HCT116 (cell line): Measurements from ENCODE around the gene FHIT. TPM values are rescaled to one million over a fixed set of nuclear protein-coding genes. Genes with fewer than 3 reads are reported as not detected.

ENCODE experiments used
- ATAC-seq: fragments of 200-7000 bp; cut with Tn5 transposase; 2 replicates; pipeline ENCODE4 v1.9.1; 2020; ENCODE audit warnings: mild to moderate bottlenecking, moderate library complexity
- BruUV-seq: library from RNA; stranded (reverse); fragments of 400-500 nt; replicated peaks from 2 replicates; lab custom pipeline; 2021; lab: Mats Ljungman, UMichigan
- CTCF ChIA-PET: fragments of 300-600 bp; sonication (Branson Sonifier 250); formaldehyde crosslinking; loops from one replicate; lab custom pipeline; 2021; ENCODE audit warnings: antibody characterized with exemption; lab: Charles Lee
- POLR2A ChIA-PET: fragments of 300-600, 350-600 bp; sonication (Branson Sonifier 250); formaldehyde crosslinking; loops from one replicate; lab custom pipeline; 2021; ENCODE audit warnings: antibody characterized with exemption; lab: Charles Lee
- RAD21 ChIA-PET, 2 experiments: fragments of 300-600 bp; sonication (Branson Sonifier 250); formaldehyde crosslinking; loops; one replicate each; lab custom pipeline; 2023; ENCODE audit warnings: low total read pairs in 2 of 2; ENCODE audit not compliant: uncharacterized antibody in 2 of 2, unreplicated experiment in 2 of 2, low non-redundant PET in 1 of 2; lab: Charles Lee
- DNase-seq: peaks from one replicate; pipeline ENCODE4 v3.0.0-alpha.2; 2010; ENCODE audit warnings: low read depth, low spot score
- H2AFZ ChIP-seq: fragments of 200-600 bp; shearing (Covaris generic), sonication (generic); 2 replicates; pipeline ENCODE4 v1.6.1; 2017; ENCODE audit warnings: low read depth, mixed run types, mixed read lengths, antibody characterized with exemption, low read length; ENCODE audit not compliant: poor library complexity, severe bottlenecking
- H3K27ac ChIP-seq: 2 replicates; pipeline ENCODE4 v1.5.1; 2012; ENCODE audit warnings: low read depth, low read length
- H3K27me3 ChIP-seq: fragments of 200-600 bp; sonication (generic); 2 replicates; pipeline ENCODE4 v1.6.1; 2016; ENCODE audit warnings: mixed run types, low read length, mixed read lengths; ENCODE audit not compliant: insufficient read depth
- H3K36me3 ChIP-seq, 2 experiments: fragments of 200-500 bp in 1 of 2; fragments of 200-600 bp in 1 of 2; sonication (Bioruptor generic) in 1 of 2; sonication (generic) in 1 of 2; 2 replicates each; pipeline versions ENCODE4 v1.5.1 to v1.6.1; 2014 to 2016; ENCODE audit warnings: low read length in 2 of 2, inconsistent platforms in 1 of 2, mixed read lengths in 1 of 2, mixed run types in 1 of 2; ENCODE audit not compliant: insufficient read depth in 2 of 2, control insufficient read depth in 1 of 2
- H3K4me1 ChIP-seq, 2 experiments: fragments of 200-600 bp in 1 of 2; sonication (generic) in 1 of 2; 2 replicates each; pipeline versions ENCODE4 v1.5.1 to v1.6.1; 2012 to 2017; ENCODE audit warnings: low read length in 2 of 2, inconsistent platforms in 1 of 2, mild to moderate bottlenecking in 1 of 2, mixed read lengths in 1 of 2, mixed run types in 1 of 2, moderate library complexity in 1 of 2; ENCODE audit not compliant: insufficient read depth in 2 of 2, control insufficient read depth in 1 of 2
- H3K4me2 ChIP-seq: fragments of 200-600 bp; sonication (generic); 2 replicates; pipeline ENCODE4 v1.6.1; 2017; ENCODE audit warnings: mixed run types, low read length, mixed read lengths
- H3K4me3 ChIP-seq, 2 experiments: fragments of 200-600 bp in 1 of 2; sonication (generic) in 1 of 2; replicated peaks in 1 of 2; 2 replicates each; pipeline ENCODE4 v1.5.1; 2011 to 2016; ENCODE audit warnings: low read length in 2 of 2, control low read depth in 1 of 2, low read depth in 1 of 2, mild to moderate bottlenecking in 1 of 2, mixed read lengths in 1 of 2, mixed run types in 1 of 2
- H3K79me2 ChIP-seq: fragments of 200-600 bp; sonication (generic); 2 replicates; pipeline ENCODE4 v1.6.1; 2017; ENCODE audit warnings: mild to moderate bottlenecking, mixed run types, low read length, moderate library complexity, mixed read lengths; ENCODE audit not compliant: insufficient read depth
- H3K9ac ChIP-seq: fragments of 200-600 bp; sonication (generic); 2 replicates; pipeline ENCODE4 v1.6.1; 2016; ENCODE audit warnings: low read length, mixed read lengths
- H3K9me2 ChIP-seq: fragments of 200-600 bp; sonication (generic), shearing (Covaris generic); 2 replicates; pipeline ENCODE4 v1.6.1; 2017; ENCODE audit warnings: mixed run types, mild to moderate bottlenecking, moderate library complexity; ENCODE audit not compliant: insufficient read depth
- H3K9me3 ChIP-seq, 2 experiments: fragments of 200-500 bp in 1 of 2; fragments of 200-600 bp in 1 of 2; sonication (Bioruptor generic) in 1 of 2; sonication (generic) in 1 of 2; 2 replicates each; pipeline ENCODE4 v1.6.1; 2014 to 2017; ENCODE audit warnings: low read length in 2 of 2, mixed read lengths in 2 of 2, inconsistent platforms in 1 of 2, low read depth in 1 of 2, mild to moderate bottlenecking in 1 of 2, mixed run types in 1 of 2, moderate library complexity in 1 of 2; ENCODE audit not compliant: control insufficient read depth in 1 of 2, insufficient read depth in 1 of 2
- H4K20me1 ChIP-seq: fragments of 200-600 bp; sonication (generic), shearing (Covaris generic); 2 replicates; pipeline ENCODE4 v1.6.1; 2017; ENCODE audit warnings: mixed run types, mild to moderate bottlenecking, moderate library complexity; ENCODE audit not compliant: insufficient read depth
- CBX3 ChIP-seq: IDR thresholded peaks from 2 replicates; pipeline ENCODE4 v1.6.1; 2012; ENCODE audit warnings: low read depth
- EGR1 ChIP-seq: IDR thresholded peaks from 2 replicates; pipeline ENCODE4 v1.6.1; 2012; ENCODE audit warnings: low read depth
- EZH2 ChIP-seq: fragments of 200-600 bp; sonication (generic); IDR thresholded peaks from 2 replicates; pipeline ENCODE4 v1.6.1; 2017; ENCODE audit warnings: antibody characterized with exemption, mixed run types
- EZH2phosphoT487 ChIP-seq: fragments of 200-600 bp; IDR thresholded peaks from 2 replicates; pipeline ENCODE4 v1.6.1; 2018; ENCODE audit warnings: antibody characterized with exemption, borderline replicate concordance
- FOSL1 ChIP-seq: IDR thresholded peaks from 2 replicates; pipeline ENCODE4 v1.6.1; 2012; ENCODE audit warnings: low read depth
- POLR2AphosphoS5 ChIP-seq: IDR thresholded peaks from 2 replicates; pipeline ENCODE4 v1.6.1; 2011; ENCODE audit warnings: mild to moderate bottlenecking, low read depth, low read length, moderate library complexity
- RAD21 ChIP-seq: IDR thresholded peaks from 2 replicates; pipeline ENCODE4 v1.6.1; 2012; ENCODE audit warnings: low read depth, mild to moderate bottlenecking
- REST ChIP-seq: IDR thresholded peaks from 2 replicates; pipeline ENCODE4 v1.6.1; 2012; ENCODE audit warnings: low read depth
- SIN3A ChIP-seq: IDR thresholded peaks from 2 replicates; pipeline ENCODE4 v1.6.1; 2012; ENCODE audit warnings: low read depth
- SP1 ChIP-seq: IDR thresholded peaks from 2 replicates; pipeline ENCODE4 v1.6.1; 2012; ENCODE audit warnings: low read depth
- TCF7L2 ChIP-seq: IDR thresholded peaks from 2 replicates; pipeline ENCODE4 v1.7.0; 2011; ENCODE audit warnings: borderline replicate concordance, inconsistent platforms; ENCODE audit not compliant: insufficient read depth, insufficient read length; ENCODE audit errors: extremely low read depth
- ZFX ChIP-seq: fragments of 450-650 bp; IDR thresholded peaks from 2 replicates; pipeline ENCODE4 v1.6.1; 2017
- ZNF274 ChIP-seq: fragments of 200-500 bp; sonication (Bioruptor generic); IDR thresholded peaks from 2 replicates; pipeline ENCODE4 v1.6.1; 2014; ENCODE audit warnings: mild to moderate bottlenecking, low read depth, low read length, inconsistent platforms
- intact Hi-C: fragments of 100-400 bp; cut with micrococcal nuclease; formaldehyde crosslinking; loops from 2 replicates; pipeline ENCODE4 v1.10.0; 2022
- total RNA-seq: library from RNA; stranded (reverse); gene quantifications from one replicate; pipeline ENCODE4 v1.2.1, GENCODE V29; 2021; ENCODE audit not compliant: unreplicated experiment
- TF ChIP-seq, protein P1 (sequence below): IDR thresholded peaks from 2 replicates; pipeline ENCODE4 v1.6.1; 2012

Gene FHIT
- total RNA-seq, 1 experiment from 2014 or later: 20.1 TPM

- ChIA-PET RAD21 (no interaction called here), CTCF (no interaction called here), POLR2A (no interaction called here)
- Histone ChIP-seq H2AFZ (no peak overlapping the region), H3K9ac (no peak overlapping the region), H3K4me1 (no peaks in the 10 kb centered on the region), H3K9me3 (no peaks in the 10 kb centered on the region), H3K4me2 (no peak overlapping the region), H3K27me3 (no peaks in the 10 kb centered on the region), H3K36me3 (no peaks in the 10 kb centered on the region), H4K20me1 (no peaks in the 10 kb centered on the region), H3K27ac (no peak overlapping the region), H3K9me2 (no peaks in the 10 kb centered on the region), H3K4me3 (no peak overlapping the region), H3K79me2 (no peaks in the 10 kb centered on the region)
- BruUV-seq: no TSS peak
- no peak for TF ChIP-seq POLR2AphosphoS5
- TF ChIP-seq SIN3A: no peak
- no peak for TF ChIP-seq SP1
- no peak for TF ChIP-seq EZH2phosphoT487
- DNase-seq (no peak), ATAC-seq (no peak)
- intact Hi-C loops: no loop called here
Observed at GRCh38 chr3:60856257-60857046, 394.8 kb downstream of the FHIT start.

GRCh38 chr3:60855250-60855649 is 396.0 kb downstream of the FHIT start:
- CTCF ChIA-PET: no interaction called here
- TF ChIP-seq REST: no peak
- no peak for TF ChIP-seq EZH2
- TF ChIP-seq RAD21: no peak
- TF ChIP-seq SP1: no peak
- no peak for TF ChIP-seq FOSL1
- no peak for TF ChIP-seq ZFX
- no peak for TF ChIP-seq CBX3
- TF ChIP-seq EZH2phosphoT487: no peak
- TF ChIP-seq TCF7L2: no peak
- no peak for TF ChIP-seq ZNF274
- TF ChIP-seq EGR1: no peak
- TF ChIP-seq, protein P1, sequence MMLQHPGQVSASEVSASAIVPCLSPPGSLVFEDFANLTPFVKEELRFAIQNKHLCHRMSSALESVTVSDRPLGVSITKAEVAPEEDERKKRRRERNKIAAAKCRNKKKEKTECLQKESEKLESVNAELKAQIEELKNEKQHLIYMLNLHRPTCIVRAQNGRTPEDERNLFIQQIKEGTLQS: no peak
- H3K36me3 ChIP-seq: no peaks in the 10 kb centered on the region
- no peaks in the 10 kb centered on the region for H3K4me1 ChIP-seq
- BruUV-seq: no TSS peak
- H3K4me2 ChIP-seq: no peak overlapping the region
- H3K9me2 ChIP-seq: no peaks in the 10 kb centered on the region
- no peaks in the 10 kb centered on the region for H3K9me3 ChIP-seq
- H3K4me3 ChIP-seq: no peak overlapping the region
- intact Hi-C loops: no loop called here
- POLR2A ChIA-PET: no interaction called here
- RAD21 ChIA-PET: no interaction called here
- H4K20me1 ChIP-seq: no peaks in the 10 kb centered on the region
- no peak overlapping the region for H2AFZ ChIP-seq
- H3K27ac ChIP-seq: no peak overlapping the region
- ATAC-seq: no peak
- H3K27me3 ChIP-seq: no peaks in the 10 kb centered on the region
- H3K9ac ChIP-seq: no peak overlapping the region
- H3K79me2 ChIP-seq: no peaks in the 10 kb centered on the region
- no peak for DNase-seq
